ENCODE data around the gene PES1. TPM values are rescaled to one million over a fixed set of nuclear protein-coding genes. Genes with fewer than 3 reads are reported as not detected.

PES1 gene
- total and polyA plus RNA-seq, 2 donors (not counting 3 experiments of a cell fraction or from before 2014, with no cell fraction given) = 110 to 135 TPM

- no peaks in the 10 kb centered on the region for H3K79me2 ChIP-seq (ENCODE audit: control insufficient read depth, insufficient read depth, low read length)
- H3K4me3 ChIP-seq (replicated peaks in 1 of 3; ENCODE audit: insufficient read depth in 1 of 3, low read depth in 1 of 3, low read length in 3 of 3) = no peak overlapping the region
- ChIA-PET POLR2A (interaction anchor here (0.6 kb wide), 1 partner anchor 639 kb away, joined by 3 read pairs; no protein-coding TSS in a partner anchor), CTCF (interaction anchor here (1.1 to 1.8 kb wide), 3 partner anchors 18 to 52 kb away, joined by 3 to 7 read pairs (median 3); no protein-coding TSS in a partner anchor)
- DNase-seq (ENCODE audit: low read depth, low spot score) = peak; percentile 54
- no peak overlapping the region for H3K4me2 ChIP-seq (ENCODE audit: insufficient read depth, low read length)
- no peaks in the 10 kb centered on the region for H3K9me1 ChIP-seq (replicated peaks; ENCODE audit: control insufficient read depth, extremely low read depth, insufficient read depth, low read length)
- H3K27ac ChIP-seq (ENCODE audit: insufficient read depth, low read depth, low read length) = peak overlapping the region; percentile 6
- no peak overlapping the region for H3K9ac ChIP-seq (replicated peaks; ENCODE audit: extremely low read depth, insufficient read depth, low read length)
- dilution Hi-C loops (cut with MboI; ENCODE audit: extremely low pct_ligation_motif_present, low sequenced_read_pairs) (no loop called here), intact Hi-C loops (cut with micrococcal nuclease) (no loop called here)
- no peaks in the 10 kb centered on the region for H4K20me1 ChIP-seq (replicated peaks; ENCODE audit: control insufficient read depth, extremely low read depth, insufficient read depth, low read length)
- H2AFZ ChIP-seq (ENCODE audit: low read depth, low read length) = no peak overlapping the region
- H3K9me3 ChIP-seq (replicated peaks; ENCODE audit: control insufficient read depth, insufficient read depth, low read length) = no peaks in the 10 kb centered on the region
- FAIRE-seq = peak; percentile 55
- no peaks in the 10 kb centered on the region for H3K27me3 ChIP-seq (ENCODE audit: control insufficient read depth in 2 of 2, insufficient read depth in 2 of 2, low read length in 2 of 2)
- no TSS peak for BruUV-seq (replicated peaks)
- H3K4me1 ChIP-seq (ENCODE audit: control insufficient read depth, extremely low read depth, insufficient read depth, low read length) = peaks cover 17% of the 10 kb centered on the region
- TF ChIP-seq FOS (IDR thresholded peaks at IDR 0.05; ENCODE audit: borderline replicate concordance, insufficient read depth, low read length) = no peak
- TF ChIP-seq MAX (IDR thresholded peaks at IDR 0.05; ENCODE audit: insufficient read depth, insufficient read length) = no peak
- H3K36me3 ChIP-seq (ENCODE audit: control insufficient read depth in 2 of 2, extremely low read depth in 1 of 2, insufficient read depth in 2 of 2, low read length in 2 of 2) = peaks cover 27 to 68% of the 10 kb centered on the region in 2 experiments
Observed at GRCh38 chr22:30582788-30583545, 8.7 kb downstream of the PES1 start.

GRCh38 chr22:30582051-30582450 lies 9.7 kb downstream of the PES1 start:
- H3K79me2 ChIP-seq (ENCODE audit: control insufficient read depth, insufficient read depth, low read length) = no peaks in the 10 kb centered on the region
- no peak for FAIRE-seq
- no peaks in the 10 kb centered on the region for H4K20me1 ChIP-seq (replicated peaks; ENCODE audit: control insufficient read depth, extremely low read depth, insufficient read depth, low read length)
- H3K4me3 ChIP-seq (replicated peaks in 1 of 3; ENCODE audit: insufficient read depth in 1 of 3, low read depth in 1 of 3, low read length in 3 of 3) = no peak overlapping the region
- TF ChIP-seq GATA2 (IDR thresholded peaks at IDR 0.05; ENCODE audit: insufficient read depth, insufficient read length, low read depth, low read length) (no peak), MYC (IDR thresholded peaks at IDR 0.05; ENCODE audit: low read depth, low read length) (no peak), POLR2AphosphoS5 (IDR thresholded peaks at IDR 0.05; ENCODE audit: insufficient read depth, low read depth, low read length) (no peak), FOS (IDR thresholded peaks at IDR 0.05; ENCODE audit: borderline replicate concordance, insufficient read depth, low read length) (no peak), MAX (IDR thresholded peaks at IDR 0.05; ENCODE audit: insufficient read depth, insufficient read length) (no peak), EZH2 (IDR thresholded peaks at IDR 0.05; ENCODE audit: borderline replicate concordance, low read depth, low read length, severe bottlenecking) (no peak), POLR2A (IDR thresholded peaks at IDR 0.05; ENCODE audit: low read depth, low read length) (no peak), JUN (IDR thresholded peaks at IDR 0.05; ENCODE audit: borderline replicate concordance, insufficient read depth, insufficient read length, low read depth) (no peak), CTCF (IDR thresholded peaks at IDR 0.05; ENCODE audit: extremely low read depth in 1 of 2, insufficient read depth in 1 of 2, low read depth in 1 of 2, low read length in 2 of 2) (no peak)
- H3K9me1 ChIP-seq (replicated peaks; ENCODE audit: control insufficient read depth, extremely low read depth, insufficient read depth, low read length) = no peaks in the 10 kb centered on the region
- H2AFZ ChIP-seq (ENCODE audit: low read depth, low read length) = no peak overlapping the region
- H3K27me3 ChIP-seq (ENCODE audit: control insufficient read depth in 2 of 2, insufficient read depth in 2 of 2, low read length in 2 of 2) = no peaks in the 10 kb centered on the region
- no TSS peak for BruUV-seq (replicated peaks)
- H3K4me2 ChIP-seq (ENCODE audit: insufficient read depth, low read length) = no peak overlapping the region
- H3K27ac ChIP-seq (ENCODE audit: insufficient read depth, low read depth, low read length) = no peak overlapping the region
- H3K9ac ChIP-seq (replicated peaks; ENCODE audit: extremely low read depth, insufficient read depth, low read length) = no peak overlapping the region
- no peak for DNase-seq (ENCODE audit: low read depth, low spot score)
- dilution Hi-C loops (cut with MboI; ENCODE audit: extremely low pct_ligation_motif_present, low sequenced_read_pairs) (no loop called here), intact Hi-C loops (cut with micrococcal nuclease) (no loop called here)
- H3K36me3 ChIP-seq (ENCODE audit: control insufficient read depth in 2 of 2, extremely low read depth in 1 of 2, insufficient read depth in 2 of 2, low read length in 2 of 2) = peaks cover 19 to 59% of the 10 kb centered on the region in 2 experiments
- CTCF ChIA-PET = interaction anchor here (1.4 to 1.8 kb wide), 2 partner anchors 19 to 52 kb away, joined by 3 to 7 read pairs; no protein-coding TSS in a partner anchor
- POLR2A ChIA-PET = no interaction called here
- no peaks in the 10 kb centered on the region for H3K9me3 ChIP-seq (replicated peaks; ENCODE audit: control insufficient read depth, insufficient read depth, low read length)
- H3K4me1 ChIP-seq (ENCODE audit: control insufficient read depth, extremely low read depth, insufficient read depth, low read length) = peaks cover 17% of the 10 kb centered on the region

All from endothelial cell of umbilical vein (primary cell).